ENCODE results near the gene UTP3.
"Not testable (repeated sequence)": the region's sequence is repeated elsewhere in the genome, so short reads cannot be mapped to it uniquely, and the experiment has no call there.

The UTP3 gene, protein sequence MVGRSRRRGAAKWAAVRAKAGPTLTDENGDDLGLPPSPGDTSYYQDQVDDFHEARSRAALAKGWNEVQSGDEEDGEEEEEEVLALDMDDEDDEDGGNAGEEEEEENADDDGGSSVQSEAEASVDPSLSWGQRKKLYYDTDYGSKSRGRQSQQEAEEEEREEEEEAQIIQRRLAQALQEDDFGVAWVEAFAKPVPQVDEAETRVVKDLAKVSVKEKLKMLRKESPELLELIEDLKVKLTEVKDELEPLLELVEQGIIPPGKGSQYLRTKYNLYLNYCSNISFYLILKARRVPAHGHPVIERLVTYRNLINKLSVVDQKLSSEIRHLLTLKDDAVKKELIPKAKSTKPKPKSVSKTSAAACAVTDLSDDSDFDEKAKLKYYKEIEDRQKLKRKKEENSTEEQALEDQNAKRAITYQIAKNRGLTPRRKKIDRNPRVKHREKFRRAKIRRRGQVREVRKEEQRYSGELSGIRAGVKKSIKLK

DNA sequence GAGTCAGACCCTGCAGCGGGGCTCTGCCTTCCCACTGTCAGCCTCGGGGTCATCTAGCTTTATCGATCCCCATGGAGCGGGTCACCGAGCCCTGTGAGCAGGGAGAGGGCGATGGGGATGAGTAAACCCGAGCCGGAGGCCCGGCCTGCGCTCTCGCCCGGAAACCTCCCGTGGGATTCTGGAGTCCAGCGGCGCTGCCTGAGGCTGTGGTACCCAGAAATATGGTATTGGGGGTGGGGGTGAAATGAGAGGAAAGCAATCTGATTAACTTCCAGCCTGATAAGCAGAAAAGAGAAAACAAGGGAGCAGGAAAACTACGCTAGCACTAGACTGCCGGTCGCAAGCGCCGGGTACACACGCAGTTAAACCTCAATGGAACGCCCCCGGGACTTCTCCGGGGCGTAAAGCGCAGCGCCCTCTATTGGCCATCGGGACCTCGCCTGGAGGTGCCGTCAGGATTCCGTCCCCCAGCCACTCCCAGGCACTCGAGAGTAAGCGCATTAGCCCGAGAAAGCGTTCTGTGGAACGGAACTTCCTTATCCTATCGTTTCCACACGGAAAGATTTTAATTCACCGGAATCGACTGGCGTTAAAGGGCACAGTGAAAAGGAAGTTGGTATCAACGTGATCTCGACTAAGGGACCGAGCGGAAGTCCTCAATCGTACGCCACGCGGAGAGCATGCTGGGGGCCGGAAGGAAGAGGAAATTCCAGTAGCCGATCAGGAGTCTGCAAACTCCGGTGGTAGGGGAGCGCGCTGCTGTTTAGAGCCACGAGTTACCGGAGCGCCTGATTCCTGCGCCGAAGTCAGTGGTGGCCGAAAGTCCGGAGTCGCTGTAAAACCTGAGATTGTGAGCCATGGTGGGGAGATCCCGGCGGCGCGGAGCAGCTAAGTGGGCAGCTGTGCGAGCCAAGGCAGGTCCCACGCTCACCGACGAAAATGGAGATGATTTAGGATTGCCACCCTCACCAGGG, at the start of gene UTP3:
Gene UTP3, plus strand, starts transcription at position 712 of the 974 bp plus-strand sequence. Its CDS starts 146 bp downstream, at position 858.
- peak; percentile 93 for DNase-seq

DNA sequence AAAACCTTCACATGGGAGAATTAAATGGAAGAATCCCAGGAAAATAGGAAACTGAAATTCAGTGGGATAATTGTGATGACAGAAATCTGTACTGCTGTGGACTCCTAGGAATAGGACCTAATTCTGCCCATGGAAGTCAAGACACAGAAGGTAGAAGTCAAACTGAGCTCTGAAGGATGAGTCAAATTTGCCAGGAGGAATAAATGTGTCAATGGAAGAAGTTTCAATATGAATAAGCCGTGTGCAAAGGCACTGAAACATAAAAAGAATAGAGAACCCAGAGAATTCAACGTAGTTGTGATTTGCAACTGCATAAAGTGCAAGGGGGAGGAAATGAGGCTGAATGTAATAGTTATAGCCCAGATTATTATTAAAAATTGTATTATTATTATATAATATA, 48.1 kb upstream of the UTP3 start:
- no peak for DNase-seq

DNA sequence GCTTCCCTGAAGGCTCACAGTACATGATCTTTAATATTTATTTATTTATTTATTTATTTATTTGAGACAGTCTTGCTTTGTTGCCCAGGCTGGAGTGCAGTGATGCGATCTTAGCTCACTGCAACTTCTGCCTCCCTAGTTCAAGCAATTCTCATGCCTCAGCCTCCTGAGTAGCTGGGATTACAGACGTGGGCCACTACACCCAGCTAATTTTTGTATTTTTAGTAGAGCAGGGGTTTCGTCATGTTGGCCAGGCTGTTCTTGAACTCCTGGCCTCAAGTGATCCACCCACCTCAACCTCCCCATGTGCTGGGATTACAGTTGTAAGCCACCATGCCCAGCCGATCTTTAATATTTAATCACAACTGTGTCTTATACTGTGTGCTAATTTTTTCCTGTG, 37.6 kb upstream of the UTP3 start:
- DNase-seq = not testable (repeated sequence)

DNA sequence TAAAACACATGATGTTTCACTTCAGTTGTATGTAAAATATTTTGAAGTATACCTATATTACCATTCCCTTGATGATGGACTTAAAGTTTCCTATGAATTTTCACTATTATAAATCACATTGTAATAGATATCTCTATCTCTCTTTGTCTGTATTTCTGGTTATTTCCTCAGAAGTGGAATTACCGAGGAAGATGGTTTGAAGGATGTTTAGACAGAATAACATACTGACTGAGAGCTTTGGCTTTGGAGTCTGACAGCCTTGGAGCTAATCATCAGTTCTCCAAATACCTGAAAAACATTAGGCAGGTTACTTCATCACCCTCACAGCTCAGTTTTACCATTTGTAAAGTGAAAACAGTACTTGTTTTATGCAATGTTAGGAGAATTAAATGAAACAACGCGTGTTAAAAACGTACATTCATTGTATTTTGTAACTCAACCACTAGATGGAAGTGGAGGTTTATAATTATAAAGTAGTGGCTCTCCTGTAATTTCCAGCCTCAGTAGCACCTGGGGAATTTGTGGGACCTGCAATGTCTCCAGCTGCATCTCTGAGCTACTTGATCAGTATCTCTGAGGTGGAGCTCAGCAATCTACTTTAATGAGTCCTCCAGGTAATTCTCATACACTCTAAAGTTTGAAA, 36.3 kb upstream of the UTP3 start:
- no peak for DNase-seq

DNA sequence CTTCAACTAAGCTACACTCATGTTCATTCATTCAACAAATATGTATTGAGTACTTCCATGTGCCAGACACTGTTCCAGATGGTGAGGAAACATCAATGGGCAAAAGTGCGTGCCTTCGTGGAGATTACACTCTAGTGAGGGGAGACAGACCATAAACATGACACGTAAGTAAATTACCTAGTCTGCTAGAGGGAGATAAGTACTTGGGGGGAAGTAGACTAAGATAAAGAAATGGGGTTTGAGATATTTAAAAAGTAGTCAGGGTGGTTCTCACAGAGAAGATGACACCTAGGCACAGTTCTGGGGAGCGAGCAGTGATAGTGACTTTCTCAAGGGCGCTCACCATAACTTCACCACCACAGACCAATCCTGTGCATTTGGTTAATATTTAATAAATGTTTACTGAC, 33.7 kb upstream of the UTP3 start:
- no peak for DNase-seq

DNA sequence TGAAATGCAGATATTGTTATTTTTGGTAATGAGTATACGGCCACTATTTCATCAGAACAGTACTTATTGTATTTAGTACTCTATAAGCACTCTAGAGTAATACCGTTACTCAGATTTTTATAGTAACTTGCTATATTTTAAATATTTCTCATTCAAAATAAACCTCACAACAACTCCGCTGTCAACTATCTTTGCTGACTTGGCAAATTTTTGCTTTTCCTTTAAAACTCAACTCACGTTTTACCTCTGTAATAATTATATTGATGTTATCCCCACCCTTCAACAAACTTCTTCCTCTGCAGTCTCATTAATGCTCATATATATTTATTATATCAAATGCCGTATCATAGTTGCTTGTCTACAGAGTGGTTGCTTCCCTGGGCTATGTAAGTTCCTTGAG, 31.0 kb upstream of the UTP3 start:
- DNase-seq = no peak

DNA sequence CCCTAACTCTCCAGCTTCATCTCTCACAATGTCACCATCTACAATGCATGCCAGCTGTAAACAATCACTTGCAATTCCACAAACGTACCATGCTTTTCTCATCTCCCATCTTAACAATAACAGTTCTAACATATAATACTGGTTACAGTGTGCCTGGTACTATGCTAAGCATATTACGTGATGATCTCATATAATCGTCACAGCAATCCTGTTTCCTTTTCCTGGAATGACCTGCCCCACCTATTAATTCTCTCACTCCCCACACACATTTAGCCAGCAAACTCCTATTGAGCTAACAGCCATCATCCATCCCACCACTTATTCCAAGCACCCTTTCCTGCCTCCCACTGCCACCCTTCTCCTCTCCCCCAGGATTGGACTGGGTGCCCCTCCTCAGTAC, 29.9 kb upstream of the UTP3 start:
- DNase-seq = no peak

DNA sequence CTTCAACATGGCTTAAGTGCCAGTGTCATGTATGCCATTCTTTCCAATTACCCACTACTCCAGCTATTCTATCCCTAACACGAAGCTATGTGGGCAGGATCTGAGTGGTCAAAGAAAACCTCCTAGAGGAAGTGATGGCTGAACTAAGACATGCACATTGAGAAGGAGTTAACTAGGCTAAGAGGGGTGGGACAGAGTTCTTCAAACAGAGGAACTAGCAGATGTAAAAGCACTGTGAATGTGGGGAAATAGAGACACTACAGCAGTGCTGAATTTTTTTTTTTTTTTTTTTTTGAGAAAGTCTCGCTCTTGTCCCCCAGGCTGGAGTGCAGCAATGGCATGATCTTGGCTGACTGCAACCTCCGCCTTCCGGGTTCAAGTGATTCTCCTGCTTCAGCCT, 28.2 kb upstream of the UTP3 start:
- DNase-seq = no peak

DNA sequence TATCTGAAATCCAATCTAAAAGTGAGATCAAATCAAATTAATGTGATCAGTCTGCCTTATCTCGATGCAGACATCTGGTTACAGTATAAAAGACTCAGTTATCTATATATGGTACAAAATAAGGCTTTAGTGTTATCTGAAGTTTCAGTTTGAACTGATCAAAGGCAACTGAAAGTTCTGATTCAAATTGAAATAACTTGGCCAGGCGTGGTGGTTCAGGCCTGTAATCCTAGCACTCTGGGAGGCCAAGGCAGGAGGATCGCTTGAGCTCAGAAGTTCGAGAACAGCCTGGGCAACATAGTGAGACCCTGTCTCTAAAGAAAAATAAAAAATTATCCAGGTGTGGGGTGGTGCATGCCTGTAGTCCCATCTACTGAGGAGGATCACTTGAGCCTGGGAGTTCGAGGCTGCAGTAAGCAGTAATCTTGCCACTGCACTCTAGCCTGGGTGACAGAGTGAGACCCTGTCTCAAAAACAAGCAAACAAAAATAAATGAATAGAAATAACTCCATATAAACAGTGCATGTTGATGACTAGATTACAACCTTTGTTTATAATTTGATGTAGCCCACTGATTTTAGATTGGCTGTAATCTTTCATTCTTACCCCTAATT, 26.9 kb upstream of the UTP3 start:
- not testable (repeated sequence) for DNase-seq

DNA sequence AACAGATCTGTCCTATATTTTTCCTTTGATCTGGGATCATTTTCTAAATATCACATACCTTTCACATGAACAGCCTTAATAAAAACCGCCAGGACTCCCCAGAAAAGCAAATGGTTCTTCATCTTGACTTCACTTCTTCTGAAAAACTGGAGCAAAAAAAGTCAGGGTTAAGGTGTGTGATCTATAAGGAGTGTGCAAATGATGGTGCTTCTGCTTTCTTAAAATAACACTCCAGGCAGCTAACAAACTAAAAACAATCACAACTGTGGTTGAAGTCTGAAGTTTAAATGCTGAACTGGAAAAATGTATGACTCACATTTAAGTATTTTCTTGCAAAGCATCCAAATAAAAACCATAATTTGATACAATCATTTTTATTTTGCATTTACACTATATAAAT, 22.0 kb upstream of the UTP3 start, which contains the start of gene JCHAIN:
Gene JCHAIN, minus strand, starts transcription at position 140 of the 400 bp plus-strand sequence. Its CDS starts 18 bp downstream, at position 122.
- DNase-seq = no peak

DNA sequence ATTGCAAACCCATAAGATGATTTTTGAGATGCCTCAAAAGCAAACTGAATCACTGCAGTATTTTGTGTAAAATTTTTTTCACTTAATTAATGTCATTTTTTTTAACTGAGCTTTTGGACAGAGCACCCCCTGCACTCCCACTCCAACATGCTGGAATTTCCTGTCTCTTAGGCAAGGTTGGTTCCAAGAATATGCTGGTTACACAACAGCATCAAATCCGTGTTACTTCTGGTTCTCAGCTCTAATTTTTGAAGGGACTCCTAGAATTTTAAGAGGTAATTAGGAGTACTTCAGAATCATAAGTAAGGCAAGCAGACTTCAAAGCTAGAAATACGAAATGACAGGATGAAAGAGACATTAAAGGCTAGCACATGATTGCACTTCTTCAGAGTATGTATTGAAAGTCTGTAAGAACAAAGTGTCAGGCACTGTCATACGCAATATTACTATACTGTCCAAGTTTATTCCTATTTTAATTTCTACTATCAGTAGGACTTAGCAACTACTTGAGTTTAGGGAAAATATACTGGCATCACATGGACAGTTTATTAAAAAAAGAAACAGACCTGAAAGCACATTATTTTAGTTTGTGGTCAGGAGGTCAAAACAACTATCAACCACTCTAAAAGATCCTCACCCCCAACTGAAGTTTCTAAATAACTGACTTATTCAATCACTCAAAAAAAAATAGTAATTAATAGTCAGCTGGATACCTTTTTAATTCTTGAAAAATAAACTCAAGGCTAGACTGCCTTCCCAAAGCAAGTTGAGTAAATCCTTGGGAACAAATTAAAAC, 20.4 kb upstream of the UTP3 start:
- no peak for DNase-seq

DNA sequence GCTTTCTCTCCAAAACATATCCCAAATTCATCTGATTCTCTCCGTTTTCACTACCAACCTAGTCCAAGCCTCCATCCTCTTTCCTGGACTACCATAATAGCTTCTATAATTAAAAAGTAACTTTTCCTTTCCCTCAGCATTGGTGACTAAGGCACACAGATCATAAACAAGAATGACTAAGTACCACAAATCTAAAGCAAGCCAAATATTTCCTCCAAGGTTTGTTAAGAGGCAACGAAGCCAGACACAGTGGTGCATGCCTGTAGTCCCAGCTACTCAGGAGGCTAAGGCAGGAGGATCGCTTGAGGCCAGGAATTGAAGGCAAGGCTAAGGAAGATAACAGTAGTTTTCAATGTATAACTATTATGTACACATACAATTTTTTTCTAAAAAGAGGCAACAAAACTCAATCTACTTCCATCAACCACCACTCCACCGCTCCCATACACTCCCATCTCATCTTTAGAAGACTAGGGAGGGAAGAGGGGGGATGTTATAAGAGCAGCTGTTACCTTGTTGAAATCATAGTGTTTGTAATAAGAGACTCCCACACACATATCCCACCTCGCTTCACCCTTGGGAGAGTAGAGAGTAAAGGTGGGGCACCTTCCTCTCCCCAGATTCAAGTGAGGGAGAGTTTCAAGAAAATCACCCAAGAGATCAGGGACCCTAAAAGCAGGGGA, 17.9 kb upstream of the UTP3 start:
- no peak for DNase-seq

DNA sequence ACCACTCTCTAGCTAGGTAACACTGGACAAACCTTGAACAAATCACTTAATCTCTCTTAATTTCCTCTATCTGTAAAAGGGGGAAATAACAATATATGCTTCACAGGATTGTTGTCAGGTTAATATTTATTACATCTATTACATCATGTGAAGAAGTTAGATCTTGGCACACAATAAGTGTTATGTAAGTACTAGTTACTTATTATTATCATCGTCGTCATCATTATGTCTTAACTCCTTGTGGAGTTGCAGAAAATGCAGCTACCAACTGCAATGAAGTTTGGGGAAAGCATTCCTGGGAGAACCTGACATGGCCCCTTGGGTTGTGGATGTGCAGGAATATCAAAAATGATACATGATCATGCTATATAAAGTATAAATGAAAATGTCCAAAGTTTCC, 17.2 kb upstream of the UTP3 start:
- no peak for DNase-seq

DNA sequence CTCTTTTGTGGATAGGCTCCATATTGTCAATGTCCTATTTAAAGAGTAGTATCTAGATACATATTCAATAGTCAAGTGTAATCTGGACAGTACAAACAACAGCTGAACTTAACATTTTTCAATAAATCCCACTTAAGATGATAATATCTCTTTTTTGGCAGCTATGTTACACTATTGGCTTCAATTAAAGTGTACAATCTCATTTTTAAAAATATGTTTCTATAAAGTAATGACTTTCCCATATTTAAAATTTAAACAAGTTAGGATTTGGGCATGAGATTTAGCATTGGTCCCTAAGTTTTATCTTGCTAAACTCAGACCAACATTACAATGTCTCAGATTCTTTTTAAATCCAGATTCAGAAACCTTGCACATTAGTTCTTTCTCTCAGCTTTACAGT, 14.1 kb upstream of the UTP3 start:
- DNase-seq = no peak

DNA sequence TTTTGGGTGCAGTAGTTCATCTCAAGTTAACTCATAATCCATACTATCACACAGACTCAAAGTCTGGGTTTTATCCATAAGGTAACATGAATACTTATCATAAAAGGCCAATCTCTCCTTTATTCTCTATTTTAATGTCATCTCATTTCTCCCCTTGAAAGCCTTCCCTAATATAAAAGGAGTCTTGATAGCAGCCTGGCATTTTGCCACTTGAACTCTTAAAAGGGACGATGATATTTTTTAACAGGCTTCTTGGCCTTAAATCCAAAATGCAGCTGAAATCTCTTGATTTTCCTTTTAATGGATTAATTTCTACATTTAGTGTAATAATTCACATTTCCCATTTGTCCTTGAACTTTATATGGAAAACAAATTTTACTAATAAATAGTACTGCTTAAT, 13.6 kb upstream of the UTP3 start:
- DNase-seq = no peak

DNA sequence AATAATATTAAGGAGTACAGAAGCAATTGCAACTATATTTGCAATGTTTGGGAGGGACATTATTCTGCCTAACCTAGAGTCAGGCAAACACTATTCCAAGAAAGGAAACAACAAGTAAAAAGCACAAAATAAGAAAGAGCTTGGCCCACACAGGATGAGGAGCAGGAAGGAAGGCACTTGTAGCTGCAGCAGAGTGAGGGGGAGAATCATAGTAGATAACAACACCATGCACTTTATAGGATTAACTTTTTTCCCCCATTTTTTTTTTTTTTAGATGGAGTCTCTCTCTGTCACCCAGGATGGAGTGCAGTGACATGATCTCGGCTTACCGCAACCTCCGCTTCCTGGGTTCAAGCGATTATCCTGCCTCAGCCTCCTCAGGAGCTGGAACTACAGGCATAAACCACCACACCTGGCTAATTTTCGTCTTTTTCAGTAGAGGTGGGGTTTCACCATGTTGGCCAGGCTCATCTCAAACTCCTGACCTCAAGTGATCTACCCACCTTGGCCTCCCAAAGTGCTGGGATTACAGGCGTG, 11.7 kb upstream of the UTP3 start:
- no peak for DNase-seq

DNA sequence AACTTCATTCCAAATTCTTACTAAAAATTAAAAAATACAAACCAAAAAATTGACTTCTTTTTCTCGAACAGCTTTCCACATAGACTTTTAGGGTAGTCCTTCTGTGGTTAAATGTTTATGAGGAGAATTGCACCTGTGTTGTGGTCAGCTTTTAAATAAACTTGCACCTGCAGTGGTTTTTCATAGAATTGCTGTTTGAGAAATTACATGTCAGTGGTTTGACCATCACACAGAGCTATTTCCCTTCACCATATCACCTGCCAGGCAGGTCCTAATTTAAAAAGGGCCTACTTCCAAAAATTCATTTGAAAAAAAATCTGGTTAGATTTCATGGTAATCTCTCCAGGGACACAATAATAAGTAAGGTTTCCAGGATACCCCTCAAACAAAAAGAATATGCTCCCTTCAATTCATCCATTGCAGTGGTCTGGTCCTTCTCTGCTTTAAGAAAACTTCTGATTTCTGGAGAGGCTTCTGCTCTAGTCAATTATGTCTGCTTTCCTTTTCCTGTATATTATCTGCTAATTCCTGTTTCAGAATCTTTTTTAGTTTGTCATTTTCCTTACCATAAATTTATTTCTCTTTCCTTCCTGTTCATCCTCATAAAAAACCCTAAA, 9.8 kb upstream of the UTP3 start:
- no peak for DNase-seq

DNA sequence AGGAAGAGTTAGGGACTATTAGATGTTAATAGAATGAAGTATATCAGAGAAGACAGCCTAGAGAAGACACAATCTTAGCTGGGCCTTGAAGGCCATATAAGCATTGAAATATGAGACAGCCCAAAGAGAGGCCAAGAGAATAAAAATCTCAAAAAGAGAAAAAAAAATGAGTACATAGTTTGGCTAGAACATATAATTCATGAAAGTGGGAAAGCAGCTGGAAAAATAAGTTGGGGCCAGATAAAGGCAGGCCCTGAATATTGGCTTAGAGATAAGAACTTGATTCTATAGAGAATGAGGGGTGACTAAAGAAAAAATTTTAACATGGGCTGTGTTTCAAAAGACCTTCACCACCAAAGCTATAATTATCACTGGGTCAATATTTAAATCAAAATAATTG, 7.4 kb upstream of the UTP3 start:
- no peak for DNase-seq

DNA sequence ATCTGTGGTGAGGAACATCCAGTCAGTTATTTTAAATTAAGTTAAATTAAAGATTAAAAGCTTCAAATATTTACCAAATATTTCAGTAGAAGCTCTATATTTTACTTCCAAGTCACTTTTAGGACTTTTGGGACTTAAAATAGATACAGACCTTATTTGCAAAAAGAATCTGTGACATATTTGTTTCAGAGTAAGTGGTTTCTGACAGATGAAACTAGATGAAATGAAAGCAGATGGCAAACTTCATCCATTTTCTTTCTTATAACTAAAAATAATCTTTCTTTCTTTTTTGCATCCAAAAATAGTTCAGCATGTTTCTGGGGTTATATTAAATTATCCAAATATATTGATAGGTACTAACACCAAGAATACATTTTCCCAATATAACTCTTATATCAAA, 6.6 kb upstream of the UTP3 start:
- DNase-seq = no peak

DNA sequence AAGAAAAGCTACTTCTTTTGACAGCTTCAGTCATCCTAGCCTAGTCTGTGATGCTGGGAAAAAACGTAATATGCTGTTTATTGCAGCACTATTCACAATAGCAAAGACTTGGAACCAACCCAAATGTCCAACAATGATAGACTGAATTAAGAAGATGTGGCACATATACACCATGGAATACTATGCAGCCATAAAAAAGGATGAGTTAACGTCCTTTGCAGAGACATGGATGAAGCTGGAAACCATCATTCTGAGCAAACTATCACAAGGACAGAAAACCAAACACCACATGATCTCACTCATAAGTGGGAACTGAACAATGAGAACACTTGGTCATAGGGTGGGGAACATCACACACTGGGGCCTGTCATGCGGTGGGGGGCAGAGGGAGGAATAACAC, 6.2 kb upstream of the UTP3 start:
- not testable (repeated sequence) for DNase-seq
